GM19239 (cell line): ENCODE results near the gene PROZ.

Experiments
- DNase-seq: peaks from one replicate; pipeline ENCODE4 v3.0.0; 2011; ENCODE audit warnings: low spot score; ENCODE audit not compliant: insufficient read length
- FAIRE-seq: peaks from 2 replicates; lab custom pipeline; 2011; peaks lifted over from hg19 to GRCh38; lab: Jason Lieb, UNC

Gene PROZ

DNA sequence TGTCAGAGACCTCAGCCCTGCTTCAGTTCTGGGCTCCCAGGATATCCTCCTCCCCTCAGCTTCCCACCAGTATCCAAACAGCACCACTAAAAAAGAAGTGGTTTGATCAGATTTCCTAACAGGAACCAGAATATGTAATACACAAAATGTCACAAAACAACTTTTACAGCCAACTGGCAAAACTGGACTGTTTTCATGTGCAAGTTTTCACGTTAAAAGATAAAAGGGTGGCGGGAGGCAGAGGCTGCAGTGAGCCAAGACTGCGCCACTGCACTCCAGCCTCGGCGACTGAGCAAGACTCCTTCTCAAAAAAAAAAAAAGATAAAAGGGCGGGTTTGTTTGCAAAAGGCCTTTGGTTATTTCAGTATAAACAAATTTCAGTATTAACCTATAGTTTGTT, 36.9 kb downstream of the PROZ start:
- DNase-seq (no peak), FAIRE-seq (no peak)

- no peak for DNase-seq
- no peak for FAIRE-seq
Measured at GRCh38 chr13:113196970-113197737, 38.7 kb downstream of the PROZ start.

GRCh38 chr13:113201815-113202214, 43.4 kb downstream of the PROZ start:
- no peak for DNase-seq
- no peak for FAIRE-seq

GRCh38 chr13:113202912-113203311, 44.5 kb downstream of the PROZ start:
- FAIRE-seq, result no peak
- no peak for DNase-seq

- FAIRE-seq, result no peak
Measured at GRCh38 chr13:113203507-113204377, 45.3 kb downstream of the PROZ start.

GRCh38 chr13:113204378-113204734, 45.9 kb downstream of the PROZ start:
- FAIRE-seq, result no peak

More at GRCh38 chr13:113203507-113204377, 45.3 kb downstream of the PROZ start:
- DNase-seq, result no peak

GRCh38 chr13:113205428-113205931, 47.0 kb downstream of the PROZ start:
- DNase-seq (no peak), FAIRE-seq (no peak)

More at GRCh38 chr13:113204378-113204734, 45.9 kb downstream of the PROZ start:
- no peak for DNase-seq

GRCh38 chr13:113207460-113207859, 49.0 kb downstream of the PROZ start:
- FAIRE-seq, result peak; percentile 11
- no peak for DNase-seq

DNA sequence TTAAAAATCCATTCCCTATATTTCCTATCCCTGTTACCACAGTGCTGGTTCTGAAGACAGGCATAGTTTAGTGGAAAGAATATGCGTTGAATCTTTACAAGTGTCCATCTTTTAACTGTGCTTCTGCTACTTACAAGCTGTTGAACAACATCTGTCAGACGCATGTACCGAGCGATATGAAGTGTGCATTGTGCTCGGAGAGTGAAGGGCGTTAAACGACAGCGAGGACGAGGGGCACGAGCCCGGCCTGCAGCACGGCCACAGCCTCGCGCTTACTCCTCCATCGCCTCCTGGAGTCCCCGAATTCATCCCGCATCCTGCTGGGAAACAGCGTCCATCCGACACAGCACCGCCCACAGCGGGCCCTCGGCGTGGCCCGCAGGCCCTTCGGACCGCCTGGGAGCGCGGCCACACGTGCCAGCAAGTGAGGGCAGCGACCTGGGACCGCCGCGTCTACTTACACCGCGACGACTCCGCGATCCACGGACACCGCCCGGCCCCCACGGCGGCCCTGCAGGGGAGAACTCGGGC, 49.5 kb downstream of the PROZ start:
- FAIRE-seq (peak; percentile 81), DNase-seq (no peak)

DNA sequence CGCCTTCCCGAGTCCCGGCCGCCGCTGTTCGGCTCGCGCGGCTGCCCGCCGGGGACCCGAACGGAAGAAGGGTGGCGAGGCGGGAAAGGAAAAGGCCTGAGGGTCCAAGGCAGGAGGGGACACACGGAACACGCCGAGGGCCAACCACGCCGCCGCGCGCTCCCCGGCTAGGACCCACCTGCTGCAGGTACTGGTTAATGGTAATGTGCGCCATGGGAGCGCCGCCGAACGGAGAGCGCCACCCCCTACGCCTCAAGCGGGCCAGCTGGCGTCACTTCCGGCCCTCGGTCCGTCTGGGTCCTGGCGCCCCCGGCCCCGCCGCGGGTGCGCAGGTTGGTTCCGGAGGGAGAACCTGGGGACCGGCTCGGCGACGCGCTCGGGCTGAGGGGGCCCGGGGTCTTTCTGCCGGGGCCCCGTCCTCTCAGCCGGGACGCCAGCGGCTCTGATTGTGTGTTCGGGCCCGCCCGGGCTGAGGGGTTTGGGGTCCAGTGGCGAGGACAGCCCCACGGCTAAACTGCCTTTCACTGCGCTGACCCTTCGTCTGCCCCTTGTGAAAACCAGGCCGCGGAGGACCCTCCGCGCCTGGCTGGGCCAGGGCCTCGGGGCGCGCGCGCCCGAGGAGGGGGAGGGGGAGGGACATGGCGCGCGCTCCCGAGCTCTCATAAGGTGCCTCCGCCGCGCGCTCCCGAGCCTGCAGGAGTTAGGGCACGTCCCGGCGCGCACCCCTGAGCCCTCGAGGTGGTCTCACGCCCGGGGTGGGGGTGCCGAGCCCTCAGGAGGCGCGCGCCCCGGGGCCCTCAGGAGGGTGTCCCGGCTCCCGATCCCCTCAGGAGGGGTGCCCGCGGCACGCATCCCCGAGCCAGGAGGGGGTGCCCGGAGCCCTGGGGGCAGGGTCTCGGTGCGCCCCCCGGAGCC, 50.2 kb downstream of the PROZ start, which contains the start of gene PCID2:
Gene PCID2, minus strand, starts transcription at position 249 of the 915 bp plus-strand sequence. Its CDS starts 35 bp downstream, at position 214.
- DNase-seq (peak; percentile 90), FAIRE-seq (peak; percentile 71)

DNA sequence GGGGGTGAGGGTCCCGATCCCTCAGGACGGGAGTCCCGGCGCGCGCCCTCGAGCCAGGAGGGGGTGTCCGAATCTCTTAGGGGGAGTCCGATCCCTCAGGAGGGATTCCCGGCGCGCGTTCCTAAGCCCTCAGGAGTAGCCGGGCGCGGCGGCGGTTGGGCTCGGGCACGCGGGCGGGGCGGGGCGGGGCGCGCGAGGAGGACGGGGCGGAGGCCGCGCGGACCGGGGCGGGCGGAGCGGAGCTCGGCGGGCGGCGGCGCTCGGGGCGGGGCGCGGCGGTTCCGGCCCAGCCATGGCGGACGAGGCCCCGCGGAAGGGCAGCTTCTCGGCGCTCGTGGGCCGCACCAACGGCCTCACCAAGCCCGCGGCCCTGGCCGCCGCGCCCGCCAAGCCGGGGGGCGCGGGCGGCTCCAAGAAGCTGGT, 50.9 kb downstream of the PROZ start, which contains the start of gene CUL4A:
Gene CUL4A, plus strand, starts transcription at position 278 of the 423 bp plus-strand sequence. Its CDS starts 15 bp downstream, at position 293.
- FAIRE-seq (no peak), DNase-seq (peak; percentile 59)

- FAIRE-seq, result peak; percentile 91
Measured at GRCh38 chr13:113209759-113210421, 51.4 kb downstream of the PROZ start.

DNA sequence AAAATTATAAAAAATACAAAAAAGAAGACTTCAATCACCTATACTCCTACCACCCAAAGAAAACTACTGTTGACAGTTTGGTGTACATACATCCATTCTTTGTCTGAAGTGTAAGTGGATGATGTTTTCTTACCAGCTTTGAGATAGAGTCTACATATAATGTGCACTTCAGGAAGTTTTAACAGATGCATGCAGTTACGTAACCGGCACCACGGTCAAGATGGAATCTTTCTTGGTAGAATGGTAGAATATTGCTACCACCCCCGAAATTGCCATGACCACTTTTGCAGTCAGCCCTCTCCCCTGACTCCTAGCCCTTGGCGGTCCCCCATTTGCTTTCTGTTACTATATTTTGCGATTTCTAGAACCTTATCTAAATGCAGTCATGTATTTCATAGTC, 52.4 kb downstream of the PROZ start:
- peak; percentile 68 for FAIRE-seq
- no peak for DNase-seq

More at GRCh38 chr13:113209759-113210421, 51.4 kb downstream of the PROZ start:
- DNase-seq, result peak; percentile 49

- DNase-seq (no peak), FAIRE-seq (no peak)
Measured at GRCh38 chr13:113211774-113212173, 53.3 kb downstream of the PROZ start.

- FAIRE-seq, result no peak
- DNase-seq, result no peak
Measured at GRCh38 chr13:113216254-113217048, 58.0 kb downstream of the PROZ start.

DNA sequence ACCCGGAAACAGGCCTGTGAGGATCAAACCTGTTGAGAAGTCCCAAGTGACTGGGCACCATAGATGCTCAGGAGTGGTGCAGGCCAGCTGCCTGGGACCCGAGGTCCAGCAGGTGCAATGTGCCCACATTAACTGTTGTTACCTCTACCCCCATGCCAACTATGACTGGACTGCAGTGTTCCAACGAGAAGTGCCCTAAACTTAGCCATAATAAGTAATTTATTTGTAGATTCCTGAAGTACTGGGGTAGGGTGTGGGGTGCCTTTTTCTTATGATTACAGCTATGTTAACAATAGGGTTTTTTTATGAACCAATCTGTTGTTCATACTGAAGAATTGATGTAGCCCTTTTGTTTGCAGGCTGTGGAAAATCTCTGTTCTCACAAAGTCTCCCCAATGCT, 60.1 kb downstream of the PROZ start:
- no peak for DNase-seq
- FAIRE-seq, result no peak

DNA sequence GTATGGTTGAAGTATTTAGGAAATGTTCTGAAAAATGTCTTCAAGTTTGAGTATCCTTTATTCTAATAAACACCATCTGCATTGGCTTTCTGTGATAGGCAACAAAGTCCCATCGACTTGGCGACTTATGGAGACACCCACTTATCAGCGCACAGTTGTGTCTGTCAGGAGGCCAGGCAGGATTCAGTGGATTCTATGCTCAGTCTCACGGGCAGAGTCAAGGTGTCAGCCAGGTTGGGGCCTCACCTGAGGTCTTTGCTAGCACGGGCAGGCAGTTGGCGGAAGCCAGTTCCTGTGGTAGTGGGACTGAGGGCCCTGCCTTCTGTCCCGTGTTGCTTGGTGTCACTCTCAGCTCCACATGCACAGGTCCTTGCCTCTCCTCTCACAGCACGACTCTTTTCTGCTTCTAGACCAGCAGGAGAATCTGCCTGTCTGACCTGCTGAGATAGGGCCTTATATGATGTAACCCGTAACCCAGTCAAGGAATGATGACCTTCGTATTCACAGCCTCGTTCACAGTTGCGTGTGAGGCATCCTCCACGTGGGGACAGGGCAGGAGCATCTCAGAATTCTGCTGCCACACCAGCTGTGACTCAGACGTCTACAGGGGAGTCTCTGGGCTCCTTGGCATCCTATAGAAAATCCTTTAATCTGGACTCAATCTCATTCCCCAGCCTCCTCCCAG, 61.0 kb downstream of the PROZ start:
- FAIRE-seq, result no peak
- DNase-seq, result no peak
